Liver (tissue), 9 donors: ENCODE measurements around the gene KLHDC10. TPM values are rescaled to one million over a fixed set of nuclear protein-coding genes. Genes with fewer than 3 reads are reported as not detected.

ENCODE experiments used
- DNase-seq: peaks from one replicate; pipeline ENCODE4 v3.0.0-alpha.2; 2017; ENCODE audit warnings: low spot score
- H3K27ac ChIP-seq, 2 donors: one replicate each; pipeline ENCODE4 v1.7.0; 2013; ENCODE audit warnings: inconsistent platforms in 2 of 2, low read length in 2 of 2, control low read depth in 1 of 2, low read depth in 1 of 2, mild to moderate bottlenecking in 1 of 2
- H3K27me3 ChIP-seq, 4 donors: one replicate each; pipeline versions ENCODE4 v1.6.1 to v1.7.0; 2013; ENCODE audit warnings: low read length in 3 of 4, inconsistent platforms in 1 of 4, mild to moderate bottlenecking in 1 of 4, moderate library complexity in 1 of 4; ENCODE audit not compliant: control insufficient read depth in 4 of 4, insufficient read depth in 4 of 4
- H3K36me3 ChIP-seq, 4 donors: one replicate each; pipeline versions ENCODE4 v1.6.1 to v1.7.0; 2013; ENCODE audit warnings: low read length in 3 of 4, mild to moderate bottlenecking in 3 of 4, low read depth in 1 of 4, moderate library complexity in 1 of 4; ENCODE audit not compliant: control insufficient read depth in 4 of 4, insufficient read depth in 3 of 4
- H3K4me1 ChIP-seq, 4 donors: one replicate each; pipeline versions ENCODE4 v1.6.1 to v1.7.0; 2013; ENCODE audit warnings: low read length in 3 of 4, mild to moderate bottlenecking in 3 of 4, moderate library complexity in 1 of 4; ENCODE audit not compliant: control insufficient read depth in 4 of 4, insufficient read depth in 4 of 4
- H3K4me3 ChIP-seq, 3 donors: one replicate each; pipeline versions ENCODE4 v1.6.1 to v1.7.0; 2013; ENCODE audit warnings: low read length in 3 of 3, control low read depth in 1 of 3, low read depth in 1 of 3, mild to moderate bottlenecking in 1 of 3
- H3K9ac ChIP-seq, 2 donors: one replicate each; pipeline ENCODE4 v1.7.0; 2013; ENCODE audit warnings: low read length in 2 of 2, mild to moderate bottlenecking in 2 of 2, moderate library complexity in 2 of 2, control low read depth in 1 of 2, low read depth in 1 of 2
- H3K9me3 ChIP-seq, 4 donors: one replicate each; pipeline versions ENCODE4 v1.6.1 to v1.7.0; 2013; ENCODE audit warnings: low read length in 3 of 4; ENCODE audit not compliant: control insufficient read depth in 4 of 4
- FOXA1 ChIP-seq: IDR thresholded peaks from 2 replicates; pipeline ENCODE4 v1.6.1; 2016; ENCODE audit warnings: antibody characterized with exemption
- FOXA2 ChIP-seq: IDR thresholded peaks from 2 replicates; pipeline ENCODE4 v1.6.1; 2016; ENCODE audit warnings: antibody characterized with exemption
- GABPA ChIP-seq, 2 donors: IDR thresholded peaks in 1 of 2; conservative IDR thresholded peaks in 1 of 2; 2 replicates each; pipeline ENCODE4 v1.6.1; 2016; ENCODE audit warnings: antibody characterized with exemption in 2 of 2, mild to moderate bottlenecking in 1 of 2, moderate library complexity in 1 of 2
- HNF4A ChIP-seq, 2 donors: conservative IDR thresholded peaks; 2 replicates each; pipeline ENCODE4 v1.6.1; 2016; ENCODE audit warnings: antibody characterized with exemption in 2 of 2, mild to moderate bottlenecking in 2 of 2
- HNF4G ChIP-seq: IDR thresholded peaks from 2 replicates; pipeline ENCODE4 v1.6.1; 2016; ENCODE audit warnings: antibody characterized with exemption
- JUND ChIP-seq, 2 donors: IDR thresholded peaks; 2 replicates each; pipeline ENCODE4 v1.6.1; 2016; ENCODE audit warnings: antibody characterized with exemption in 2 of 2
- NR2F2 ChIP-seq: IDR thresholded peaks from 2 replicates; pipeline ENCODE4 v1.6.1; 2016; ENCODE audit warnings: antibody characterized with exemption
- RAD21 ChIP-seq, 2 donors: IDR thresholded peaks; 2 replicates each; pipeline ENCODE4 v1.6.1; 2016; ENCODE audit warnings: antibody characterized with exemption in 2 of 2, mild to moderate bottlenecking in 2 of 2
- RXRA ChIP-seq, 2 donors: IDR thresholded peaks; 2 replicates each; pipeline ENCODE4 v1.6.1; 2017 to 2018; ENCODE audit warnings: antibody characterized with exemption in 2 of 2, mild to moderate bottlenecking in 1 of 2
- SP1 ChIP-seq: IDR thresholded peaks from 2 replicates; pipeline ENCODE4 v1.6.1; 2018; ENCODE audit warnings: antibody characterized with exemption, mild to moderate bottlenecking
- TAF1 ChIP-seq: conservative IDR thresholded peaks from 2 replicates; pipeline ENCODE4 v1.6.1; 2016; ENCODE audit warnings: antibody characterized with exemption, mild to moderate bottlenecking
- YY1 ChIP-seq: IDR thresholded peaks from 2 replicates; pipeline ENCODE4 v1.6.1; 2016; ENCODE audit warnings: antibody characterized with exemption, mild to moderate bottlenecking
- WGBS: extraction: QIAGEN DNeasy Blood & Tissue Kit; methylation state at CpG from one replicate; pipeline ENCODE4 v1.1.7; 2013; 5-methylcytosine and 5-hydroxymethylcytosine counted together
- polyA plus RNA-seq, 2 donors: library from polyadenylated mRNA; stranded (reverse) in 1 of 2; unstranded in 1 of 2; fragments of 200-250 nt in 1 of 2; fragments of >200 nt in 1 of 2; fragmentation: Nextera tagmentation in 1 of 2; extraction: Ambion mirVana in 1 of 2; gene quantifications; one replicate each; pipeline versions ENCODE4 v1.2.1 to v1.2.3, GENCODE V29; 2013 to 2015
- total RNA-seq, 2 donors: library from RNA; depleted of rRNA; stranded (reverse); fragments of >200 nt; gene quantifications; one replicate each; pipeline ENCODE4 v1.2.3, GENCODE V29; 2014
- TF ChIP-seq, protein P1 (sequence below): fragments of 150-350 bp; IDR thresholded peaks from 2 replicates; pipeline ENCODE4 v1.5.1; 2017; ENCODE audit warnings: improper control_type of control experiment, low read depth, low read length; ENCODE audit not compliant: missing input control
- TF ChIP-seq, protein P2 (sequence below): IDR thresholded peaks from 2 replicates; pipeline ENCODE4 v1.6.1; 2016; ENCODE audit warnings: antibody characterized with exemption
- TF ChIP-seq, protein P3 (sequence below): IDR thresholded peaks from 2 replicates; pipeline ENCODE4 v1.6.1; 2016; ENCODE audit warnings: antibody characterized with exemption
- TF ChIP-seq, protein P4 (sequence below): IDR thresholded peaks from 2 replicates; pipeline ENCODE4 v1.6.1; 2016; ENCODE audit warnings: antibody characterized with exemption
- donor health status: healthy.
- donor health status: healthy.
- donor health status: healthy.
- donor health status: healthy.
- donor health status: healthy.

KLHDC10 gene
- total and polyA plus RNA-seq, 4 donors: 10.8 to 31.2 (median 17.4) TPM

DNA sequence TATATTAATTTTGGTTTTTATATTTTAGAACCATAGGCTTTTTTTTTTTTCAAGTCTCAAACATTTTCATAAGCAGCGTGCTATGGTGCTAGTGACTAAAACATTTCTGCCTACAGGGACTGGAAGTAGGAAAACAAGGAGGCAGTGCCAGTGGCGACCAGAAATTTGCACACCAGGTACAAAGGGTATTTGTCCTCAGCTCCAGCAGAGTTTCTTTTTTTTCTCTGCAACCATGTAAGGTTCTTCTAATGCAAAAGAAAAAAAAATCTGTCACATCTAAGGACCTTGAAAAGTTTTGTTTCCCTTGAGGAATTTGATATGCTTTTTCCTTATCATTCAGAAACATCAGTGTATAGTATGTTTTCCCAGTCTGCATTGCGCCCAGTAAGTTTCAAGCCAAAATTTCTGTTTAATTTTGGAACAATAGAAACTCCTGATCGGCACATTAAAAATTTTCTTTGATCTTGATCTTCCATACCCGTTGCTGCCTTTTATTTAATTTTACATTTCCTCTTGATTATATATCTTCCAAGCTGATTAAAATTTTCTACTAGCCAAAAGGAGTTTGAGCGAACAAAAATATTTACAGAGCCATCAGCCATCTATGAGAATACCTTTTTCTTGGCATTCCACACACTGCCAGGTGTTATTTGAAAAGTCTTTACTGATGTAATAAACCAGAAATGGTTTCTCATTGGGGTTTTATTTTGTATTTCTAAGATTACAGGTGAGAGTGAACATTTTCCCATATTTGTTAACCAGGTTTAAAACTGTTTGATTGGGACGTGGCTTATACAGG, 956 bp upstream of the KLHDC10 start (continued):
- TF ChIP-seq, protein P1, sequence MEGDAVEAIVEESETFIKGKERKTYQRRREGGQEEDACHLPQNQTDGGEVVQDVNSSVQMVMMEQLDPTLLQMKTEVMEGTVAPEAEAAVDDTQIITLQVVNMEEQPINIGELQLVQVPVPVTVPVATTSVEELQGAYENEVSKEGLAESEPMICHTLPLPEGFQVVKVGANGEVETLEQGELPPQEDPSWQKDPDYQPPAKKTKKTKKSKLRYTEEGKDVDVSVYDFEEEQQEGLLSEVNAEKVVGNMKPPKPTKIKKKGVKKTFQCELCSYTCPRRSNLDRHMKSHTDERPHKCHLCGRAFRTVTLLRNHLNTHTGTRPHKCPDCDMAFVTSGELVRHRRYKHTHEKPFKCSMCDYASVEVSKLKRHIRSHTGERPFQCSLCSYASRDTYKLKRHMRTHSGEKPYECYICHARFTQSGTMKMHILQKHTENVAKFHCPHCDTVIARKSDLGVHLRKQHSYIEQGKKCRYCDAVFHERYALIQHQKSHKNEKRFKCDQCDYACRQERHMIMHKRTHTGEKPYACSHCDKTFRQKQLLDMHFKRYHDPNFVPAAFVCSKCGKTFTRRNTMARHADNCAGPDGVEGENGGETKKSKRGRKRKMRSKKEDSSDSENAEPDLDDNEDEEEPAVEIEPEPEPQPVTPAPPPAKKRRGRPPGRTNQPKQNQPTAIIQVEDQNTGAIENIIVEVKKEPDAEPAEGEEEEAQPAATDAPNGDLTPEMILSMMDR: no peak
- TF ChIP-seq NR2F2: no peak
- no peak for TF ChIP-seq FOXA2
- TF ChIP-seq YY1: peak; percentile 60
- TF ChIP-seq SP1: peak; percentile 58
- TF ChIP-seq HNF4G: peak; percentile 14
- peak in 1 of 2 donors; percentile 36 for TF ChIP-seq RXRA (IDR thresholded peaks at IDR 0.05)

DNA sequence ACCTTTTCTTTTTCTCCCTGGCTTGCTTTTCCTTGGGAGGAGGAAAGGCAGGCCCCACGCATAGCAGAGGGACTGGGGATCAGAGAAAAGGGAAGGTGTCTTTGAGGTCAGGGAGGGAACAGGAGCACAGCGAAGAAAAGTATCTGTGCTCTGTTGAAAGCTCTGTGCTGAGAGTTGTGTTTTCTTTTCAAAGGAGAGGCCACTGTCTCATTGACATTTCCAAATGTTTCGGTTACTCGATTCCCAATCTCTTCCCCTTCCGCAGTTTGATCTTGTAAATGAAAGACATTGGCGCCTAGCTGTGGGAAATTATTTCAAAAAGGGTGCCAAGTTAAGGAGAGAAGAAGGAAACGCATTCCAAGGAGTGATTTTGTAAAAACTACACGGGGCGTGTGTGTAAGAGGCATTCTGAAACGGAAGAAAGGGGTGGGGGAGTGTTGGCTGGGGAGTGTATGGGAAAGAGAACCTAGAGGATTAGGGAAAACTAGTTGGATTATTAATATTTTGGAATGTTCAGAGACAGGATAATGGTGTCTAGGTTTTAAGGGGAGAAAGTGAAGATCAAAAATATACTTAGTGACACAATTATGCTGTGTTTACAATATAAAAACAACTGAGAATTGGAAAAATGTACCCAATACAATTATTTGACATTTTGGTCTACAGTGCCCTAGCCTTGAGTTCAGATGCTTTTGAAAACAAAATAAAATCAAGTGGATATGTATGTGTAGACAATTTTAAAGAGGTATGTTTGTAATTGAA, 708 bp downstream of the KLHDC10 start:
- Histone ChIP-seq H3K27me3 (no peaks in the 10 kb centered on the region), H3K9me3 (no peaks in the 10 kb centered on the region), H3K4me3 (peak overlapping the region; percentile 90 to 100 (median 100)), H3K9ac (peak overlapping the region; percentile 58 to 95), H3K4me1 (peaks cover 4 to 74% (median 54%) of the 10 kb centered on the region in 4 donors), H3K27ac (peak overlapping the region; percentile 45 to 83), H3K36me3 (no peaks in the 10 kb centered on the region)
- TF ChIP-seq GABPA (IDR thresholded peaks at IDR 0.05 in 1 of 2, conservative IDR thresholded peaks at IDR 0.05 in 1 of 2) (no peak), NR2F2 (no peak), TAF1 (no peak), RXRA (IDR thresholded peaks at IDR 0.05) (no peak), HNF4A (conservative IDR thresholded peaks at IDR 0.05) (no peak), RAD21 (IDR thresholded peaks at IDR 0.05) (no peak), HNF4G (no peak), JUND (IDR thresholded peaks at IDR 0.05) (no peak), SP1 (no peak), FOXA1 (no peak)
- TF ChIP-seq, protein P2, sequence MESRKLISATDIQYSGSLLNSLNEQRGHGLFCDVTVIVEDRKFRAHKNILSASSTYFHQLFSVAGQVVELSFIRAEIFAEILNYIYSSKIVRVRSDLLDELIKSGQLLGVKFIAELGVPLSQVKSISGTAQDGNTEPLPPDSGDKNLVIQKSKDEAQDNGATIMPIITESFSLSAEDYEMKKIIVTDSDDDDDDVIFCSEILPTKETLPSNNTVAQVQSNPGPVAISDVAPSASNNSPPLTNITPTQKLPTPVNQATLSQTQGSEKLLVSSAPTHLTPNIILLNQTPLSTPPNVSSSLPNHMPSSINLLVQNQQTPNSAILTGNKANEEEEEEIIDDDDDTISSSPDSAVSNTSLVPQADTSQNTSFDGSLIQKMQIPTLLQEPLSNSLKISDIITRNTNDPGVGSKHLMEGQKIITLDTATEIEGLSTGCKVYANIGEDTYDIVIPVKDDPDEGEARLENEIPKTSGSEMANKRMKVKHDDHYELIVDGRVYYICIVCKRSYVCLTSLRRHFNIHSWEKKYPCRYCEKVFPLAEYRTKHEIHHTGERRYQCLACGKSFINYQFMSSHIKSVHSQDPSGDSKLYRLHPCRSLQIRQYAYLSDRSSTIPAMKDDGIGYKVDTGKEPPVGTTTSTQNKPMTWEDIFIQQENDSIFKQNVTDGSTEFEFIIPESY: no peak
- TF ChIP-seq, protein P1: no peak
- TF ChIP-seq, protein P3, sequence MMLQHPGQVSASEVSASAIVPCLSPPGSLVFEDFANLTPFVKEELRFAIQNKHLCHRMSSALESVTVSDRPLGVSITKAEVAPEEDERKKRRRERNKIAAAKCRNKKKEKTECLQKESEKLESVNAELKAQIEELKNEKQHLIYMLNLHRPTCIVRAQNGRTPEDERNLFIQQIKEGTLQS: no peak
- TF ChIP-seq, protein P4, sequence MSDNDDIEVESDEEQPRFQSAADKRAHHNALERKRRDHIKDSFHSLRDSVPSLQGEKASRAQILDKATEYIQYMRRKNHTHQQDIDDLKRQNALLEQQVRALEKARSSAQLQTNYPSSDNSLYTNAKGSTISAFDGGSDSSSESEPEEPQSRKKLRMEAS: no peak
- under 1% methylated on average over 10 of the region's 10 CpGs for WGBS
- DNase-seq: no peak
